Karpas-422 (cell line): ENCODE data around the gene SELENOF. TPM values are rescaled to one million over a fixed set of nuclear protein-coding genes. Genes with fewer than 3 reads are reported as not detected.
A peak's percentile ranks its signal among the peaks of the same experiment; 100 is the strongest.

Source experiments
- DNase-seq: peaks from one replicate; pipeline ENCODE4 v3.0.0-alpha.2; 2015
- H2AFZ ChIP-seq: fragments of 200-600 bp; sonication (generic); 2 replicates; pipeline ENCODE4 v1.6.1; 2014; ENCODE audit warnings: antibody characterized with exemption, low read length, mixed read lengths
- H3K27ac ChIP-seq: fragments of 200-600 bp; sonication (generic); 2 replicates; pipeline ENCODE4 v1.5.1; 2014; ENCODE audit warnings: mild to moderate bottlenecking, low read length, moderate library complexity
- H3K27me3 ChIP-seq: fragments of 200-600 bp; sonication (generic); 2 replicates; pipeline ENCODE4 v1.6.1; 2014; ENCODE audit warnings: low read length, mixed read lengths
- H3K36me3 ChIP-seq: fragments of 200-600 bp; sonication (generic); 2 replicates; pipeline ENCODE4 v1.6.1; 2014; ENCODE audit warnings: low read length, mixed read lengths; ENCODE audit not compliant: insufficient read depth
- H3K4me1 ChIP-seq: fragments of 200-600 bp; sonication (generic); 2 replicates; pipeline ENCODE4 v1.6.1; 2014; ENCODE audit warnings: mild to moderate bottlenecking, low read length, mixed read lengths
- H3K4me2 ChIP-seq: fragments of 200-600 bp; sonication (generic); 2 replicates; pipeline ENCODE4 v1.6.1; 2014; ENCODE audit warnings: low read length, low read depth, mild to moderate bottlenecking; ENCODE audit not compliant: poor library complexity, severe bottlenecking
- H3K4me3 ChIP-seq: fragments of 200-600 bp; sonication (generic); 2 replicates; pipeline ENCODE4 v1.5.1; 2014; ENCODE audit warnings: mild to moderate bottlenecking, antibody characterized with exemption, low read length, mixed read lengths
- H3K79me2 ChIP-seq: fragments of 200-600 bp; sonication (generic); 2 replicates; pipeline ENCODE4 v1.6.1; 2014; ENCODE audit warnings: mild to moderate bottlenecking, low read length, mixed read lengths
- H3K9ac ChIP-seq: fragments of 200-600 bp; sonication (generic); 2 replicates; pipeline ENCODE4 v1.6.0; 2014; ENCODE audit warnings: low read length
- H3K9me2 ChIP-seq: fragments of 200-600 bp; sonication (generic), shearing (Covaris generic); replicated peaks from 2 replicates; pipeline ENCODE4 v1.6.0; 2014; ENCODE audit warnings: mild to moderate bottlenecking, low read length, moderate library complexity; ENCODE audit not compliant: insufficient read depth
- H3K9me3 ChIP-seq: fragments of 300-700, 200-600 bp; sonication (generic); 2 replicates; pipeline ENCODE4 v1.6.1; 2014; ENCODE audit warnings: low read length, mixed read lengths
- H4K20me1 ChIP-seq: fragments of 200-600 bp; sonication (generic); 2 replicates; pipeline ENCODE4 v1.6.1; 2014; ENCODE audit warnings: mild to moderate bottlenecking, antibody characterized with exemption, low read length, low read depth; ENCODE audit not compliant: insufficient read depth
- total RNA-seq: library from RNA; depleted of rRNA; stranded (reverse); fragments of >200 nt; shearing (Covaris generic); gene quantifications from 2 replicates; pipeline ENCODE4 v1.2.3, GENCODE V29; 2014; ENCODE audit warnings: low replicate concordance

SELENOF gene
- total RNA-seq, 1 experiment from 2014 or later = 197 TPM

DNA sequence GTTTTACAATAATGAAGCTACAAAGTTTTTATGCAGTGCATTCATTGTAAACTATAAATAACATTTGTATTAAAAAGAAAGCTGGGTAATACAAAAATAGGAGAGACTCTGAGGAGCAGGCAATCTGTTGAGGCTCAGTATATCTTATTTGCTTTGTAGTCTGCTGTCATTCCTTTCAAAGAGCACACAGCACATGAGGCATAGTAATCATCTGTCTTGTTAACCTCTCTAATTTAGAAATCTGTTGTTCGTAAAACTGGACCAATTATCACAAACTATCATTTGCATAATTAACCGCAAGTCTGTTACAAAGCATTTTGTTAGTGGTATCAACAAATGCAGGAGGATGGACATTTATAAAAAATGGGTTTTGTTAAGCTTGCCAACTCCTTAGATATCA lies 51.0 kb downstream of the SELENOF start:
- Histone ChIP-seq H3K79me2 (peaks cover 26% of the 10 kb centered on the region), H3K27ac (no peak overlapping the region), H3K9ac (no peak overlapping the region), H3K27me3 (no peaks in the 10 kb centered on the region), H4K20me1 (no peaks in the 10 kb centered on the region), H3K9me3 (no peaks in the 10 kb centered on the region), H3K4me3 (no peak overlapping the region), H3K4me1 (no peaks in the 10 kb centered on the region), H3K36me3 (peaks cover 11% of the 10 kb centered on the region; the same call in 1 of the 2 replicates), H3K4me2 (no peak overlapping the region), H3K9me2 (no peaks in the 10 kb centered on the region), H2AFZ (no peak overlapping the region)
- no peak for DNase-seq

DNA sequence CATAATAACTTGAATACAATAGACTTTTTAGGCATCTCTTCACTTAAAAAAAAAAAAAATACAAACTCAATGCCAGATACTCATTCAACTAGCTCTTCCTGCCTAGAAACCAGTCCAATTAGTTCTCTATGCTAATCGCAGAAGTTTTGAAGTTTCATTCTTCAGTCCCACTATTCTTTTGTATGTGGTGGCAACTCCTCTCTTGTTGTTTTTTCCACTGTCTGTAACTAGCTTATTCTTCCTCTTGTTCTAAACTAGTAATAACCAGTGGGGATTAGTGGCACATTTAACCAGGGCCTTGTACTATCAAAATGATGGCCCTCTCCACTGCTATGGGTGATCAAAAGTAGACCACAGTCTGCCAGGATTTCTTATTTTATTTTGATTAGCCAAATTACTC lies 52.5 kb downstream of the SELENOF start:
- H3K79me2 ChIP-seq = peaks cover 15% of the 10 kb centered on the region
- no peak overlapping the region for H3K9ac ChIP-seq
- H3K4me2 ChIP-seq = no peak overlapping the region
- H3K4me3 ChIP-seq = no peak overlapping the region
- H3K27ac ChIP-seq = no peak overlapping the region
- no peaks in the 10 kb centered on the region for H3K9me2 ChIP-seq
- no peak for DNase-seq
- H2AFZ ChIP-seq = no peak overlapping the region
- peaks cover 11% of the 10 kb centered on the region; the same call in 1 of the 2 replicates for H3K36me3 ChIP-seq
- H4K20me1 ChIP-seq = no peaks in the 10 kb centered on the region
- no peaks in the 10 kb centered on the region for H3K9me3 ChIP-seq
- no peaks in the 10 kb centered on the region for H3K4me1 ChIP-seq
- no peaks in the 10 kb centered on the region for H3K27me3 ChIP-seq

DNA sequence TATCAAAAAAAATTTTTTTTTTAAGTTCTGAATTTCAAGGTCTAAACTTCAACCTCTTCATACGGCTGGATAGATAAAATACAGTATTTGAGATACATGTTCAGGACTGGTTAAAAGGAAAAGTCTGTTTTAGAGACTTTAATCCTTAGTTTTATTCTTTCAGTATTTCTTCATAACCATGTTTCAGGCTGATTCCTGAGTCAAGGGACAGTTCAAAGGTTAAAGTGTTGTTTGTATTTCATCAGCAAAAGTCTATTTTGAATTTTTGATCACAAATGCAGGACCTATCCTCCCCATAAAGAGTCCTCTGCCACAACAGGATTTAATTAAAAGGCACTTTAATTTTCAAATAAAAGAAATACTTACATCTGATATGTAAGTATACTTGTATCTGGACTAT lies 53.5 kb downstream of the SELENOF start:
- Histone ChIP-seq H3K4me1 (no peaks in the 10 kb centered on the region), H3K4me2 (no peak overlapping the region), H3K36me3 (peaks cover 11% of the 10 kb centered on the region; the same call in 1 of the 2 replicates), H3K9me2 (no peaks in the 10 kb centered on the region), H2AFZ (no peak overlapping the region), H3K79me2 (peaks cover 5% of the 10 kb centered on the region), H3K4me3 (no peak overlapping the region), H4K20me1 (no peaks in the 10 kb centered on the region), H3K27ac (no peak overlapping the region), H3K9ac (no peak overlapping the region), H3K27me3 (no peaks in the 10 kb centered on the region), H3K9me3 (no peaks in the 10 kb centered on the region)
- DNase-seq = no peak

DNA sequence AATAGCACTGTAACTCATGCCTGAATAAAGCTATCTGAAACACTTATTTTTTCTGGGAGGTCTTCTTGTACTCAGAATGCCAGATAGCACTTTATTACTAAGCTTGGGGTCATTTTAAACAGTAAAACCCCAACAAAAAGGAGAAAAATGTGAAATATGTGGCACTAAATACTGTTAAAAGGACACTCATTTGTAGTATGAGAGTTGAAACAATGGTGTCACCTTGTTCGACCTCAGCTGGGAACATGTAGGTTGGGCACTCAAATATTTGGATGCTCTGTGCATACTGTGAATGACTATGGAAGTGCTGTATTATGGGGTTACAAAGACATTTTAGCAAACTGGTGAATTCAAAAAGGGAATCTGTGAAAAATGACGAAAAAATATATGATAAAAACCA lies 53.9 kb downstream of the SELENOF start:
- no peak overlapping the region for H2AFZ ChIP-seq
- peaks cover 11% of the 10 kb centered on the region; the same call in 1 of the 2 replicates for H3K36me3 ChIP-seq
- H3K4me1 ChIP-seq = no peaks in the 10 kb centered on the region
- no peaks in the 10 kb centered on the region for H4K20me1 ChIP-seq
- no peaks in the 10 kb centered on the region for H3K9me3 ChIP-seq
- H3K27ac ChIP-seq = no peak overlapping the region
- peaks cover under 1% of the 10 kb centered on the region; the same call in 1 of the 2 replicates for H3K79me2 ChIP-seq
- H3K4me2 ChIP-seq = no peak overlapping the region
- DNase-seq = no peak
- no peak overlapping the region for H3K4me3 ChIP-seq
- H3K9ac ChIP-seq = no peak overlapping the region
- no peaks in the 10 kb centered on the region for H3K27me3 ChIP-seq
- no peaks in the 10 kb centered on the region for H3K9me2 ChIP-seq

DNA sequence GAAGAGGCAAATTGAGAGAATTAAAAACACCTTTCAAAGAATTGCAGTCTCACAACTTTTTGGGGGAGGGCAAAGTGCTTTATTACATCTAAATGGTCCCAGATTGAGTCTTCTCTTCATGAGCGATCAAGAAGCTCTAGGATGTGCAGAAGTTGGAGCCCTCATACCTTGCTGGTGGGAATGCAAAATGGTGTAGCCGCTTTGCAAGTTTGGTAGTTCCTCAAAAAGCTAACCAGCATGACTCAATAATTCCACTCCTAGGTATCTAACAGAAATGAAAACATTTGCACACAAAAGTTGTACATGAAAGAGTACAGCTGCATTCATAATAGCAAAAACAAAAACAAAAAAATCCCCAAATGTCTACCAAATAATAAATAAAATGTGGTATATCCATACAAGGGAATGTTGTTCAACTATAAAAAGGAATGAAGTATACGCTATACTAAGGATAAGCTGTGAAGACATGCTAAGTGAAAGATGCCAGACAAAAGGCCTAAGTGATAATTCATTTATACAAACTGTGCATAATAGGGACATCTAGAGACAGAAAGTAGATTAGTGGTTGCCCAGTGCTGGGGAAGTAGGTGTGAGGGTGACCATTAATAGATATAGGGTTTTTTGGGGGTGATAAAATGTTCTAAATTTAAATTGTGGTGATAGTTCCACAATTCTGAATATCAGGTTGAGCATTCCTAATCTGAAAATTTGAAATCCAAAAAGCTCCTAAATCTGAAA lies 55.2 kb downstream of the SELENOF start:
- no peaks in the 10 kb centered on the region for H3K27me3 ChIP-seq
- peak; percentile 60 for DNase-seq
- no peaks in the 10 kb centered on the region for H4K20me1 ChIP-seq
- no peaks in the 10 kb centered on the region for H3K4me1 ChIP-seq
- H2AFZ ChIP-seq = no peak overlapping the region
- peaks cover 8% of the 10 kb centered on the region; the same call in 1 of the 2 replicates for H3K36me3 ChIP-seq
- H3K79me2 ChIP-seq = no peaks in the 10 kb centered on the region
- H3K9me3 ChIP-seq = no peaks in the 10 kb centered on the region
- H3K9me2 ChIP-seq = no peaks in the 10 kb centered on the region
- H3K4me2 ChIP-seq = no peak overlapping the region
- no peak overlapping the region for H3K4me3 ChIP-seq
- no peak overlapping the region for H3K27ac ChIP-seq
- no peak overlapping the region for H3K9ac ChIP-seq

DNA sequence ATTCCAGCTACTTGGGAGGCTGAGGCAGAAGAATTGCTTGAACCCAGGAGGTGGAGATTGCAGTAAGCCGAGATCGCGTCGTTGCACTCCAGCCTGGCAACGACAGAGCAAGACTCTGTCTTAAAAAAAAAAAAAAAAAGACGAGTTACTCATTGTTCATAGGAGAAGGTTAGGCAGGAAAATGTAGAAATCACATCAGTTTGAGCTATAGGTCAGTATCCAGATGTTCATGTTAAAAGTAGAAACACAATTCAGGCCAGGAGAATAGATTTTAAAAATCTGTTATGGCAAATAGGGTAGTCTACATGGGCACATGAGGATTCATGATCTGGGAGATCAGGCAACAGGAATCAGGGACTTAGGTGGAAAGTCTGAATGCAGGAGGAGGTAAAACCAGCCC lies 57.7 kb downstream of the SELENOF start:
- DNase-seq = peak; percentile 27
- H3K9ac ChIP-seq = no peak overlapping the region
- H3K9me2 ChIP-seq = no peaks in the 10 kb centered on the region
- H3K4me1 ChIP-seq = 0 out of 2 replicates have a peak, but pooled peaks cover 3% of the 10 kb centered on the region
- H2AFZ ChIP-seq = no peak overlapping the region
- H3K9me3 ChIP-seq = no peaks in the 10 kb centered on the region
- no peak overlapping the region for H3K4me2 ChIP-seq
- H3K36me3 ChIP-seq = no peaks in the 10 kb centered on the region
- no peak overlapping the region for H3K4me3 ChIP-seq
- no peak overlapping the region for H3K27ac ChIP-seq
- no peaks in the 10 kb centered on the region for H3K79me2 ChIP-seq
- no peaks in the 10 kb centered on the region for H3K27me3 ChIP-seq
- H4K20me1 ChIP-seq = no peaks in the 10 kb centered on the region

DNA sequence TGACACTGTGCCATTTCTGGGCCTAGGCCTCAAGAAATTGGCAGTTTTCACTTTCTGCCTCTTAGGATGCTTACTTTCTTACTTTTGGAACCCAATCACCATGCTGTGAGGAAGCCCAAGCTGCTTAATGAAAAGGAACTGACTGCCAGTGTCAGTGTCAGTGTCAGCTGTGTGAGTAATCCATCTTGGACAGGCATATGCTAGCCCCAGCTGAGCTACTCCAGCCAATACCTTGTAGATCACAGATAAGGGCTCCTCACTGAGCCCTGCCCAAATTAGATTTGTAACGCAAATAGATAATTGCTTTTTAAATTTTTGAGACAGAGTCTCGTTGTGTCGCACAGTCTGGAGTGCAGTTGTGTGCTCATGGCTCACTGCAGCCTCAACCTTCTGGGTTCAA lies 59.6 kb downstream of the SELENOF start:
- Histone ChIP-seq H3K4me3 (no peak overlapping the region), H3K36me3 (no peaks in the 10 kb centered on the region), H3K9me3 (no peaks in the 10 kb centered on the region), H3K9me2 (no peaks in the 10 kb centered on the region), H3K4me1 (0 out of 2 replicates have a peak, but pooled peaks cover 3% of the 10 kb centered on the region), H3K79me2 (no peaks in the 10 kb centered on the region), H3K27ac (no peak overlapping the region), H4K20me1 (no peaks in the 10 kb centered on the region), H2AFZ (no peak overlapping the region), H3K4me2 (no peak overlapping the region), H3K9ac (no peak overlapping the region), H3K27me3 (no peaks in the 10 kb centered on the region)
- peak; percentile 38 for DNase-seq

DNA sequence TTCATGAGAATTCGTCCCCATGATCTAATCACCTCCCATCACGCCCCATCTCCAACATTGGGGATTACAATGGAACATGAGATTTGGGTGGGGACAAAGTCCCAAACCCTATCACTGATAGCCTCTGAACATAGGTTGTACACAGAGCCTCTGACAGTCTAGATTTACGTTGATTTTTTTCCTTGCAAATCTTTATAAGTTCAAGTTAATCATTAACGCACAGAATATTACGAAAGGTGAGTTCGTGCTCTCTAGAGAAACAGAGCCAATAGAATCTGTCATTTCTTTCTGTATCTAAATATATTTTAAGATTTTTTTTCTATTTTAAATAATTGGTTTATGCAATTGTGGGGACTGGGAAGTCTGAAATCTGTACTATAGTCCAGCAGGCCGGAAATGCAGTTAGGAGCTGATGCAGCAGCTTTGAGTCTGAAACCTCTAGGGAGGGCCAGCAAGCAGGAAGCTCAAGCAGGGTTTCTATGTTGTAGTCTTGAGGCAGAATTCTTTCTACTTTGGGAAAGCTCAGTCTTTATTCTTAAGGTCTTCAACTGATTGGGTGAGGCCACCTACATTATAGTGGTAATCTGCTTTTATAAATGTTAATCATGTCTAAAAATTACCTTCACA lies 61.0 kb downstream of the SELENOF start:
- DNase-seq = peak; percentile 42
- Histone ChIP-seq H3K9ac (no peak overlapping the region), H3K27ac (no peak overlapping the region), H4K20me1 (no peaks in the 10 kb centered on the region), H3K4me2 (no peak overlapping the region), H3K9me3 (no peaks in the 10 kb centered on the region), H3K36me3 (no peaks in the 10 kb centered on the region), H3K27me3 (no peaks in the 10 kb centered on the region), H2AFZ (no peak overlapping the region), H3K4me1 (0 out of 2 replicates have a peak, but pooled peaks cover 3% of the 10 kb centered on the region), H3K9me2 (no peaks in the 10 kb centered on the region), H3K79me2 (no peaks in the 10 kb centered on the region), H3K4me3 (no peak overlapping the region)
